HepG2 (cell line): Measurements from ENCODE around the gene ALX4. TPM values are rescaled to one million over a fixed set of nuclear protein-coding genes. Genes with fewer than 3 reads are reported as not detected.

Experiments
- ATAC-seq: fragments of 200-7000 bp; cut with Tn5 transposase; 3 replicates; pipeline ENCODE4 v1.9.1; 2020; ENCODE audit warnings: mild to moderate bottlenecking, moderate library complexity
- BruUV-seq: library from RNA; stranded (reverse); fragments of 400-500 nt; replicated peaks from 2 replicates; lab custom pipeline; 2021; lab: Mats Ljungman, UMichigan
- CTCF ChIA-PET: fragments of 300-600 bp; formaldehyde crosslinking; extraction: SDS; loops from one replicate; lab custom pipeline; 2021; ENCODE audit warnings: low total read pairs, inconsistent platforms, low intra/inter-chr PET ratio; lab: Yijun Ruan, JAX
- POLR2A ChIA-PET: fragments of 350-600 bp; sonication (Branson Sonifier 250); formaldehyde crosslinking; loops from one replicate; lab custom pipeline; 2020; ENCODE audit warnings: antibody characterized with exemption, inconsistent platforms; lab: Yijun Ruan, JAX
- DNase-seq: peaks from one replicate; pipeline ENCODE4 v3.0.0-alpha.2; 2015; ENCODE audit warnings: low spot score
- FAIRE-seq: peaks from 3 replicates; lab custom pipeline; 2011; peaks lifted over from hg19 to GRCh38; lab: Jason Lieb, UNC
- H2AFZ ChIP-seq: one replicate; pipeline ENCODE4 v1.6.1; 2011; ENCODE audit warnings: low read length, inconsistent platforms
- H3K27ac ChIP-seq: fragments of 300-600 bp; 3 replicates; pipeline ENCODE4 v1.8.0; 2011; ENCODE audit warnings: mixed run types, mild to moderate bottlenecking, mixed read lengths, low read length, inconsistent platforms; ENCODE audit not compliant: insufficient read depth; ENCODE audit errors: extremely low read length
- H3K27me3 ChIP-seq, 2 experiments: fragments of 200-600 bp in 1 of 2; 2 replicates in 1 of 2; 3 replicates in 1 of 2; pipeline versions ENCODE4 v1.6.0 to v1.8.0; 2011; ENCODE audit warnings: low read length in 2 of 2, mild to moderate bottlenecking in 2 of 2, moderate library complexity in 2 of 2, inconsistent platforms in 1 of 2; ENCODE audit not compliant: insufficient read depth in 2 of 2, control insufficient read depth in 1 of 2
- H3K36me3 ChIP-seq, 2 experiments: fragments of 200-600 bp in 1 of 2; replicated peaks in 1 of 2; 2 replicates in 1 of 2; 3 replicates in 1 of 2; pipeline versions ENCODE4 v1.5.1 to v1.8.0; 2011; ENCODE audit warnings: low read length in 2 of 2, inconsistent platforms in 1 of 2; ENCODE audit not compliant: insufficient read depth in 2 of 2, control insufficient read depth in 1 of 2
- H3K4me1 ChIP-seq: 2 replicates; pipeline ENCODE4 v1.5.1; 2012; ENCODE audit warnings: low read length, inconsistent platforms; ENCODE audit not compliant: insufficient read depth
- H3K4me2 ChIP-seq: 2 replicates; pipeline ENCODE4 v1.6.0; 2011; ENCODE audit warnings: low read depth, low read length, inconsistent platforms
- H3K4me3 ChIP-seq, 3 experiments: fragments of 200-600 bp in 1 of 3; sonication (generic), shearing (Covaris generic) in 1 of 3; replicated peaks in 1 of 3; 2 replicates each; pipeline ENCODE4 v1.5.1; 2011 to 2016; ENCODE audit warnings: low read length in 3 of 3, inconsistent platforms in 2 of 3, low read depth in 2 of 3, mild to moderate bottlenecking in 2 of 3, control low read depth in 1 of 3, mixed read lengths in 1 of 3; ENCODE audit not compliant: insufficient read depth in 1 of 3
- H3K79me2 ChIP-seq: one replicate; pipeline ENCODE4 v1.6.1; 2011; ENCODE audit warnings: low read length, inconsistent platforms; ENCODE audit not compliant: insufficient read depth
- H3K9ac ChIP-seq: 2 replicates; pipeline ENCODE4 v1.6.0; 2011; ENCODE audit warnings: mild to moderate bottlenecking, low read depth, low read length, inconsistent platforms; ENCODE audit not compliant: insufficient read depth
- H3K9me3 ChIP-seq: 2 replicates; pipeline ENCODE4 v1.5.1; 2012; ENCODE audit warnings: mild to moderate bottlenecking, low read length
- H4K20me1 ChIP-seq: 2 replicates; pipeline ENCODE4 v1.6.0; 2011; ENCODE audit warnings: inconsistent platforms, mild to moderate bottlenecking, low read length, moderate library complexity; ENCODE audit not compliant: insufficient read depth
- CERS6 ChIP-seq: sonication (generic); formaldehyde crosslinking; IDR thresholded peaks from 2 replicates; pipeline ENCODE4 v1.5.0; 2020; ENCODE audit warnings: missing genetic modification reagents
- ETV6 ChIP-seq: sonication (generic); formaldehyde crosslinking; conservative IDR thresholded peaks from 2 replicates; pipeline ENCODE4 v1.4.0; 2020; ENCODE audit warnings: missing genetic modification reagents
- FOXA1 ChIP-seq, 2 experiments: fragments of 450-650 bp in 1 of 2; sonication (generic) in 1 of 2; formaldehyde crosslinking in 1 of 2; IDR thresholded peaks; 2 replicates each; pipeline versions ENCODE4 v1.4.0 to v1.6.1; 2016 to 2020; ENCODE audit warnings: missing genetic modification reagents in 1 of 2
- HDAC6 ChIP-seq: fragments of 200-600 bp; sonication (generic); IDR thresholded peaks from 2 replicates; pipeline ENCODE4 v1.7.0; 2017; ENCODE audit warnings: mild to moderate bottlenecking, antibody characterized with exemption, low read length, low read depth
- HMGXB3 ChIP-seq: sonication (generic); formaldehyde crosslinking; IDR thresholded peaks from 2 replicates; pipeline ENCODE4 v1.4.0; 2020; ENCODE audit warnings: missing genetic modification reagents, borderline replicate concordance
- ZFYVE20 ChIP-seq: sonication (generic); formaldehyde crosslinking; IDR thresholded peaks from 2 replicates; pipeline ENCODE4 v1.8.0; 2023; ENCODE audit warnings: low read depth, mild to moderate bottlenecking, moderate library complexity, missing genetic modification reagents, borderline replicate concordance
- ZHX2 ChIP-seq, 2 experiments: sonication (generic) in 1 of 2; formaldehyde crosslinking in 1 of 2; IDR thresholded peaks; 2 replicates each; pipeline versions ENCODE4 v1.6.1 to v1.9.0; 2014 to 2022; ENCODE audit warnings: antibody characterized with exemption in 1 of 2, borderline replicate concordance in 1 of 2, inconsistent platforms in 1 of 2, low read depth in 1 of 2, missing genetic modification reagents in 1 of 2
- WGBS: methylation state at CpG from one replicate; pipeline ENCODE4 v1.1.6; 2017; ENCODE audit warnings: low lambda C conversion rate; 5-methylcytosine and 5-hydroxymethylcytosine counted together
- in situ Hi-C: cut with HindIII; loops from 2 replicates; pipeline ENCODE4 v1.10.0; 2017; ENCODE audit warnings: low pct_unique_long_range_greater_than_20kb; ENCODE audit not compliant: extremely low pct_ligation_motif_present
- intact Hi-C: fragments of 100-400 bp; cut with micrococcal nuclease; formaldehyde crosslinking; loops from one replicate; pipeline ENCODE4 v1.10.0; 2022; ENCODE audit not compliant: unreplicated experiment
- polyA plus RNA-seq, 8 experiments: library from polyadenylated mRNA; depleted of rRNA in 3 of 8; stranded (reverse) in 7 of 8; unstranded in 1 of 8; fragments of >200 nt; fragmentation: Illumina TruSeq in 4 of 8; extraction: Trizol in 4 of 8; gene quantifications; 2 replicates each; pipeline versions ENCODE4 v1.2.1 to v1.2.3, GENCODE V29; 2011 to 2016; ENCODE audit warnings: low read depth in 4 of 8, missing spikeins in 1 of 8, mixed read lengths in 1 of 8; ENCODE audit not compliant: insufficient read depth in 1 of 8
- total RNA-seq, 5 experiments: library from RNA; depleted of rRNA; stranded (reverse); fragments of >200 nt; fragmentation: Illumina TruSeq; extraction: Trizol; gene quantifications; 2 replicates each; pipeline ENCODE4 v1.2.3, GENCODE V29; 2016; ENCODE audit warnings: low read depth in 1 of 5

The ALX4 gene
- total and polyA plus RNA-seq, 2 of the 13 experiments (the other 11 are each of a cell fraction or from before 2014, with no cell fraction given): not detected

- TF ChIP-seq HMGXB3 (CRISPR knock-in tag) (no peak), HDAC6 (no peak)
These were observed 46.1 kb downstream of the ALX4 start (continued) for GRCh38 chr11:44263738-44264437.

GRCh38 chr11:44261800-44262591 is 47.9 kb downstream of the ALX4 start:
- FAIRE-seq (no peak), ATAC-seq (no peak), DNase-seq (no peak)
- peaks cover 0 to 1% of the 10 kb centered on the region in 2 experiments; a peak in 3 of 5 replicates for H3K27me3 ChIP-seq
- H3K4me2 ChIP-seq: no peak overlapping the region
- no TSS peak for BruUV-seq
- ChIA-PET CTCF (no interaction called here), POLR2A (no interaction called here)
- H3K36me3 ChIP-seq: no peaks in the 10 kb centered on the region
- H2AFZ ChIP-seq: no peak overlapping the region
- no peak overlapping the region for H3K9ac ChIP-seq
- H3K4me3 ChIP-seq: no peak overlapping the region
- in situ Hi-C loops: no loop called here
- 39% methylated on average over 8 of the region's 14 CpGs for WGBS
- H3K27ac ChIP-seq: no peak overlapping the region
- no peaks in the 10 kb centered on the region for H4K20me1 ChIP-seq
- H3K79me2 ChIP-seq: no peaks in the 10 kb centered on the region
- intact Hi-C loops: no loop called here
- peaks cover 24% of the 10 kb centered on the region for H3K4me1 ChIP-seq
- H3K9me3 ChIP-seq: no peaks in the 10 kb centered on the region
- TF ChIP-seq FOXA1 (IDR thresholded peaks at IDR 0.05) (no peak), FOXA1 (CRISPR knock-in tag; IDR thresholded peaks at IDR 0.05) (no peak), CERS6 (no peak), ZFYVE20 (CRISPR knock-in tag) (no peak), ETV6 (CRISPR knock-in tag) (no peak), ZHX2 (IDR thresholded peaks at IDR 0.05; ENCODE audit: low read depth) (no peak), ZHX2 (CRISPR knock-in tag; IDR thresholded peaks at IDR 0.05; ENCODE audit: borderline replicate concordance) (no peak)
